Stimulated activated CD8-positive, alpha-beta memory T cell treated with anti-CD3 and anti-CD28 coated beads, Interleukin-15, amount 100 ng/mL, for 1 hour (primary cell): ENCODE results near the gene CGREF1.

Source experiments
- DNase-seq: peaks from one replicate; pipeline ENCODE4 v3.0.0-alpha.2; 2020; ENCODE audit warnings: low read depth

CGREF1 gene

GRCh38 chr2:27073782-27074181 is 45.1 kb downstream of the CGREF1 start:
- no peak for DNase-seq

DNA sequence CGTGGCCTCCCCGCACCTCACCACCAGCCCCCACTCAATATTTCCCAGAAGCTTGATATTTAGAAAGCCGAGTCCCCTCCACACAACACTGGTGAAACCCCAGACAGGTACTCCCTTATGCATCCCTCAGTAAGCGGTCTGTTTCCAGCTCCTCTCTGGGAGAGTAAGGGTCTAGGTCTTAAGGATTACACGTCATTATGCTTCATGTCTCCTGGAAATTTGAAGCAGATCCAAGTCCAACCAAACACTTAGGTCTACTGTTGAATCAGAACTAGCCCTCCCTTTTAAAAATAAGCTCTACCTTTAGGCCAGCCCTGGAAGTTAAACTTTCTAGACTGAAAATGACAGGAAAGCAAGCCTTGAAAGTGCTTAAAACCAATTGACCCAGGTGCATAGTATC is 46.0 kb downstream of the CGREF1 start:
- no peak for DNase-seq

DNA sequence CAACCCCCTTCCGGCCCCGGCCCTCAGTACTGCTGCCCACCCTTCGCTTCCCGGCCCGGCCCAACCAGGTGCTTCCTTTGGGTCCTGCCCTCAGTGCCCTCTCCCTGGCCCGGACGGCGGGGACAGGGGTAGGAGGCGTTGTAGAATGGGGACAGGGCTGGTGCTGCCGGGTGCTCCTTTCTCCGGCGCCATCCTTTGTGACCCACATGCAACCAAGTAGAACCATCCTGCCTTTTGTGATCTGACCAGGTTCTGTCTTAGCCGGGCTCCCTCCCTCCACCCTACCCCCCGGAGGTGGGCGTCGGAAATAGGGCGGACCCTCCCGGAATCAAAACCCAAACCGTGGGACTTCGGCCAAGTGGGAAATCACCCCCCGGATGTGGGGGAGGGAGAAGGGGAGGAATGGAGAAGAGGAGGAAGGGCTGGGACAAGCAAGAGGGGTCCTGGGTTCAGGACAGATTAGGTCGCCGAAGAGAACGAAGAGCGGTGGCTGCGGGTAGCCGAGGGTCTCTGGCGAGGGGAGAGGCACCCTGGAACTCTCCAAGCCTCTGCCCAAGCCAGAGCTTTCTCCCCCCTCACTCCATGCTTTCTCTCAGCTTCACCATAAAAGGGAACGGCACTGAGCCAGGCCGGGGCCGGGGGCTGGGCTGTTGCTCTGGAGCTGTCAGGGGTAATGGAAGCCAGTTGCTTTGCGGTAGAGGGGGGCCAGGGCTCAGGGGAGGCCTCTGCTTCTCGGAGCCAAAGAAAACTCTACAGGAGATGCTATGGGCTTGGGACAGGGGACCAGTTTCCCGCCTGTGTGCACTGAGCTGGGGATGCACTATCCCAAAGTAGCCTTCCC is 46.7 kb downstream of the CGREF1 start:
- no peak for DNase-seq

DNA sequence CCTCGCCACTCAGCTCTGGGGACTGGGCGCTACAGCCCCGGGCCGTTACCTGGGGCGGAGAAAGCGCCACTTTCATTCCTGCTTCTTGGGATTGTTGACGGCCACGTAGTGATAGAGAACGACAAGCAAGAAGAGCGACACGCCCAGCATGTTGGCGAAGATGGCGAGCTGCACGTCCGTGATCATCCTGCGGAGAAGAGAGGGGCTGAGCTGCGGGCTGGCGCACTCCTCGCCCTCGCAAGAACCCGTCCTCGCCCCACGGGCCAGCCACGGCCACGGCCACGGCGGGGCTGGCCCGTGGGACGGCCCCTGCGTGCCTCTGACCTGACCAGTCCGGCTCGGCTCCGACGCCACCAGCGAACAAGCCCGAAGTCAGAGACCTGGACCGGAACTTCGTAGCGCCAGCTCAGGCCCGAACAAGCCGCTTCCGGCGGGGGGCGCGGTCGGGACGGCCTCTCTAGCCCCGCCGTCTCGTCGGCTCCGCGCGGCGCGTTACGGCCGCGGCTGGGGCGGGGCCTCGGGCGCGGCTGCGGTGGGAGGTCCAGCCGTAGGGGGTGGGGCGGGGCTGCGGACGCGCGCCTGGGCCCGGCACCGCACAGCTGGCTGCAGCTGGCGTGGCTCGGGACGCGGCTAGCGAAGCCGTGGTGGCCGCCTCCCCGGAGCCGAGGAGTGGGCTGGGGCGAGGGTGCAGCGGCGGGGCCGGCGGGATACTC is 47.5 kb downstream of the CGREF1 start, which contains the start of gene OST4:
Gene OST4 (minus strand): TSS at position 378 of the 713 bp plus-strand sequence.
- peak; percentile 75 for DNase-seq

GRCh38 chr2:27070653-27071276 is 48.2 kb downstream of the CGREF1 start:
- DNase-seq = no peak

DNA sequence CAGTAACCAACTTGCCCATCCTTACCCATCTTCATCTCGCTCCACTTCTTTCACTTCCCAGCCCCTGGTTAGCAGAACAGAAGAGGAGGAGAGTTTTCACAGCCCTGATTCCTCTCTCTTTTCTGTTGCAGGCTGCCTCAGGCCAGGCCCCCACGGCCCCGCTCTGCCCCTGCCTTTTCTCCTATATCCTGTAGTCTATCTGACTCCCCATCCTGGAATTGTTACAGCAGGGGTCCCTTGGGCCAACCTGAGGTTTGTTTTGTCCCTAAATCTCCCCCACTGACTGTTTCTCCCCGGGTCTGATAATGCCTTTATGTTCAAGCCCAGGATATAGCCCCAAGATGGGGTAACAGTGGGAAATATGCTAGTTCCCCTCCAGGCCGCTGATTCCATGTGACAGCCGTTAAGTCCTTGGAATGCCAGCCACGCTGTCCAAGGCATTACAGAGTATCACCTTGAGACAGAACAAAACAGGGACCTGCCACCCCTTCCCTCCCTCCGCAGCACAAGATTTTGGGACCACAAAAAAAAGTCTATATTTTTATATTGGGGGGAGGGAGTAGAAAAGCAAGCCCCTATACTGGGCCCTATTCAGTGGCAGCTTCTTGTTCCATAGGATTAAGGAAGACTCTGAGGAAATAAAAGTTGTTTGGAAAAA is 48.8 kb downstream of the CGREF1 start:
- DNase-seq = no peak

DNA sequence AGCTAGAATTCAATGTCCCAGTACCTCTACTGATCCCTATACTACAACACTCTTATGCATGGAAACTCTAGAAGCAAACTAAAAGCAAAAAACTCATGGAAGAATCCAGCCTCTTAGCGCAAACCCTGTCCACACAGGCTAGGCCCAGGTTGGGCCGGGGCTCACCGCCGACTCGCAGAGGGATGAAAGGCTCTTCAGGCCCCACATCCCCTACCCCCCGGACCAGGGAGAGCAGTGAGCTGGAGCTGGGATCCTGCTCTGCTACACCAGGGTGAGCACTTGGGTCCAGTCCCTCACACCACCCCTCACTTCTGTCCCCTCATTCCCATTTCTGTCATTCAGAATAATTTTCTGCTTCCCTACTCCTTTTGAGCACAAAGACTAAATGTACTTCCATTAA is 49.5 kb downstream of the CGREF1 start:
- DNase-seq = no peak

DNA sequence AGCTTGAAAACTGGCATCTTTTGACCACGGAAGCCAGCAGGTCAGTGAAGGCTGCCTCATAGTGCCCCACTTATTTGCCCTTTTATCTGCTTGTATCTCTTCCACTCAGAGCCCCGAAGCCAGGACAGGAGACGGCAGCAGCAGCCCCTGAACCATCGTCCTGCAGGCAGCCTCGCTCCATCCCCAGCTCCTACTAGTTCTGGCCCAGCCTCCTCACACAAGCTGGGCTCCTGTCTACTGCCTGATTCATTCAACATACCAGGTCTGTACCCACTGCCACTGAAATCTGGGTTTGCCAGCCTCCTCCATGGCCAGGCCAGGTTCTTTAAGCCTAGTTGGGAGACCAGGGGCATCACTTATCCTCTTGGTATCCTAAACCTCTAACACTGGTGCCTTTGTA is 51.5 kb downstream of the CGREF1 start:
- no peak for DNase-seq

GRCh38 chr2:27065128-27065527 is 53.8 kb downstream of the CGREF1 start:
- no peak for DNase-seq

DNA sequence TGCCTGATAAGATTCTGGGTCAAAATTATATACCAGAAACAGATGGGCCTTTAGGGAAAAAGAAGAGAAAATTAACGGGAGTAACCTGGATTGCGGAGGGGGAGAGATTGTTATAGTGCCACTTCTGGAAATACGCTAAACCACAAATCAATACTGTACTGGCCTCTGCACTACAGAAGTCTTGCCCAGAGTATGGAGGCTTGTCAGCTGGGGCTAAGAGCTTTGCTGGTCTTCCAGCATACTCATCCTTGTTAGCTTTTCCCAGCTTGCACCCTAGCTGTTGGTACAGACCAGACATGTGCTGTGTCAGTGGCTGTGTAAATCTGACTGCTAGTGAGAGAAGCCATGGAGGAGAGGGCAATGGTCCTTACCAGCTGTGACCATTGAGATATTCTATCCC is 58.6 kb downstream of the CGREF1 start:
- no peak for DNase-seq

- no peak for DNase-seq
Observed at GRCh38 chr2:27059141-27059820, 59.6 kb downstream of the CGREF1 start.

DNA sequence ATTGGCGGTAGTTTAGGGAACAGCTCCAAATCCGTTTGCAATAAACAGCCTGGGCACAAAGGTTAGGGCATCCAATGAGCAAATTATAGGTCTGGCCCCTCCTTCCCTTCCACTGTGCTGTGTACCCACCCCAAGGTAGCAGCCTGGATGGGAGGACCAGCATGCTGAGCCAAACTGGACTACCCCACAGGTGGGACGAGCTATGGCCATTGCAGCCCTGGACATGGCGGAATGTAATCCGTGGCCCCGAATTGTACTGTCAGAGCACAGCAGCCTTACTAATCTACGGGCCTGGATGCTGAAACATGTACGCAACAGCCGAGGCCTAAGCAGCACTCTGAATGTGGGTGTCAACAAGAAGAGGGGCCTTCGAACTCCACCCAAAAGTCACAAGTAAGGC is 60.7 kb downstream of the CGREF1 start:
- DNase-seq = no peak

DNA sequence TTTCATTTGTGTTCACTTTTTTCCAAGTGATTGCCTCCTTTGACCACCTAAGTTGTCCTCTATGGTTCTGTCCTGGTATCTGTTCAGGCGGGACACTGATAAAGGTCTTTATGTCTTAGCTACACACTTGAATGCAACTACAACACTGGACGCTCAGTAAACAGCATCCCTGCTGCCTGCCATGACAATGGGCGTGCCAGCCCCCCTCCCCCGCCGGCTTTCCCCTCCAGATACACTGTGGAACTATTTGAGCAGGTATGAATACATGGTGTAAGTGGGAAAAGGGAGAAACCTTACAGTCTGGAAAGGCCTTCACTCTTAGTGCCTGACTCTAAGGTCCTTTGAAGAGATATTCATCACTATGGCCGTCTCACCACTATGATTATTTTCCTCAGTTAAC is 61.7 kb downstream of the CGREF1 start:
- DNase-seq = no peak

DNA sequence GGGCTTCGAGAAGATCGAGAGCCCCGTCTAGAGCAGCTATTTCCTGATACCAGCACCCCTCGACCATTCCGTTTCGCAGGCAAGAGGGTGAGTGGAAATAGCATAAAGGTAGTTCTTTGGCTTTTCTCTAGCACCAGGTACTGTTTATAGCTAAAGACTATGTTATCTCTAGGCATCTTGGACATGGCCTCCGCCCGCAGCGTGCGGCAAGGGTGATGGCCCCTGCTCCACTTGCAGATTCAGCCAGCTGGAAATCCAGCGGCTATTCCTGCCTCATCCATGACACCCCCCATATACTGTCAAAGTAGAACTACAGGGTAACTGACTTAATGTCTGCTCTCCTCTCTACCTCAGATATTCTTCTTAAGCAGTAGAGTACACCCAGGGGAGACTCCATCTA is 64.2 kb downstream of the CGREF1 start:
- DNase-seq = no peak

DNA sequence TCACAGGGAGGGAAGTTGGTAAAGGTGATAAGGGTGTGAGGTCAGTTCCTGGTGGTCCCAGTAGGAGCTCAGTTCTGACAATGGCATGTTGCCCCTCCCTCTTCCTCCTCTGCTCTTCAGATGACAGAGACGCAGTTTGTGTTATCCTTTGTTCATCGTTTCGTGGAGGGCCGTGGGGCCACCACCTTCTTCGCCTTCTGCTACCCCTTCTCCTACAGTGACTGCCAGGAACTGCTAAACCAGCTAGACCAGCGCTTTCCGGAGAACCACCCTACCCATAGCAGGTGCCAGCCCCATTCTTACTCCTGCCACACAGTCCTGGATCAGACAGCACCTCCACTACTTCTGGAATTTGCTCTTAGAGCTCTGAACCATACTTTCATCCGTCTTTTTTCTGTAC is 65.2 kb downstream of the CGREF1 start:
- DNase-seq = no peak

GRCh38 chr2:27053321-27053720 is 65.6 kb downstream of the CGREF1 start:
- DNase-seq = no peak

DNA sequence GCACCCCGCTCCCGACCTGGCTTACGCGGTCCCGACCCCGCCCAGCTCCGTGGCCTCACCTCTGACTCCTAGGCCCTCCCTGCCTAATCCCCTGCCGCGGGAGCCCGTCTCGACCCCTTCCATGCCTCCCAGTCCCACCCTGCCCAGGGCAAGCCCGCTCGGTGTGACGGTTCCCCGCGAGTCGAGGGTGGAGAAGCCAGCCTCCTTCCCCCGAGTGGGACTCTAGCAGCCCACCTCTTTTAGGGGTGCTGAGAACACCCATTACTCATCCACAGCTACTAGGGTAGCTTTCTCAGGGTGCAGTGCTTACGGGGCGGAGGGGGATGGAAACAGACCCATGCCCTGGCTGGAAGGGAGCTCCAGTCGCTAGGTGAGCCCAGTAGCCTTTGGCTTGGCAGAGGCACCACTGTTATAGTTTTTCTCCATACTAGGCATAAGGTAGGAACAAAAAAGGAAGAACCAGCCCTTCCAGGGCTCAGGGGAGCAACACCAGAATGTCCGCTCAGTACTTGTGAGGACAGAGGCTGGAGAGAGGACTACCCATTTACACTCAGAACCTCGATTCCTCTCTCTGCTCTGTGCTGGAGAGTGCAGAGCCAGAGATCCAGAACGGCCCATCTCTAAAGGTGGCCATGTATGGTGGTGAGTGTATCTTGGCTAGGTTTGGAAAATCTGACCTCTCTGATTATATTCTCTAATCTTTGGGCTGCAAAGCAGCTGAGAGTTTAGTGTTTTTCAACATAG is 66.9 kb downstream of the CGREF1 start:
- no peak for DNase-seq

DNA sequence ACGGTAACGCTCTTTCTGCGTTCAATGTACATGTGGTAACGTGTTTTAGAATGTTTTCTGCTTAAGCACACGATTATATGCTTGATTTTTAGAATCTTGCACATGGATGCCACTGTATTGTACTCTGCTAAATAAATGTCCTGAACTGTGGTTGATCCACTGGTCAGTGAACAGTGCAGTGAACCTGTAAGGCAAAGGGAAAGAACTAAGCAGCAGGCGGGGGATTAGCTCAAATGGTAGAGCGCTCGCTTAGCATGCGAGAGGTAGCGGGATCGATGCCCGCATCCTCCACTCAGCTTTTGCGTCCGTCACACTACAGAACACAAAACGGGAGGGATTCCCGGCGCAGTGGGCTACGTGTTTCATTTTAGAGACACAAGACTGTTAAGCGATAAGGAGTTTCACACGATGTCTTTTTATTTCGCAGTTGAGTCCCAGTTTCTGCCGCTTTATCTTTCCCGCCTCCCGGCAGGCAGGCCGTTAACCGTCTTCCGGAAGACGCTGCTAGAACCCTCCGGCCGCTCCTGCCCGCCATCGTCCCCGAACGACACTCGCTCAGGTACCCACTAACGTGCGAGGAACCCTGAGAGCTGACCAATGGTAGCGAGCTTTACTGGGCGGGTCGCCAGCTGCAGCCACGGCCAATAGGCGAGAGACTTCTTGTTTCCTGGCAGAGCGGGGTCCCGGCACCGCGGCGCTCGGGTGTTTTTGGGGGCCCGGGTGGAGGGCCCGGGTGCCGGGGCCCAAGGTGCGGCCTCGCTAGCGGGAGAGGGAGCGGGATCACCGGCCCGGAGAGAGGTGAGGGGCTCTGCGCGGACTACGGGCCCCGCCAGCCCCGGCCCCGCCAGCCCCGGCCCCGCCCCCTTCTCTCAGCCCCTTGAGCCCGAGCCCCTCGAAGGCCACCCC is 67.7 kb downstream of the CGREF1 start, which contains the start of gene AGBL5:
Gene AGBL5 (plus strand): TSS at position 673 of the 906 bp plus-strand sequence. CDS start 1,291 bp downstream, outside the sequence.
- DNase-seq = peak; percentile 94
